DOHH2 (cell line): ENCODE results near the gene PTPRN2.

Experiments
- H3F3A ChIP-seq: fragments of 200-600 bp; sonication (generic), shearing (Covaris generic); 2 replicates; pipeline ENCODE4 v1.6.0; 2016; ENCODE audit warnings: antibody characterized with exemption, mild to moderate bottlenecking; ENCODE audit not compliant: control insufficient read depth, insufficient read depth
- H3K27ac ChIP-seq: fragments of 200-600 bp; sonication (generic); 2 replicates; pipeline ENCODE4 v1.5.1; 2014; ENCODE audit warnings: low read depth, mild to moderate bottlenecking, low read length, moderate library complexity
- H3K27me3 ChIP-seq: fragments of 200-600 bp; sonication (generic); 2 replicates; pipeline ENCODE4 v1.6.1; 2014; ENCODE audit warnings: mild to moderate bottlenecking, low read length, mixed read lengths; ENCODE audit not compliant: control insufficient read depth
- H3K36me3 ChIP-seq: fragments of 200-600 bp; sonication (generic); 2 replicates; pipeline ENCODE4 v1.6.1; 2014; ENCODE audit warnings: mild to moderate bottlenecking, low read length, moderate library complexity, mixed read lengths; ENCODE audit not compliant: control insufficient read depth
- H3K4me1 ChIP-seq: fragments of 200-600 bp; sonication (generic); 2 replicates; pipeline ENCODE4 v1.6.1; 2014; ENCODE audit warnings: mild to moderate bottlenecking, low read length, mixed read lengths; ENCODE audit not compliant: control insufficient read depth
- H3K4me2 ChIP-seq: fragments of 200-600 bp; sonication (generic); 2 replicates; pipeline ENCODE4 v1.6.0; 2014; ENCODE audit warnings: mild to moderate bottlenecking, low read length, moderate library complexity
- H3K4me3 ChIP-seq: fragments of 200-600 bp; sonication (generic); 2 replicates; pipeline ENCODE4 v1.5.1; 2014; ENCODE audit warnings: mild to moderate bottlenecking, low read length, mixed read lengths
- H3K79me2 ChIP-seq: fragments of 200-600 bp; sonication (generic); 2 replicates; pipeline ENCODE4 v1.6.1; 2014; ENCODE audit warnings: mild to moderate bottlenecking, low read length, mixed read lengths; ENCODE audit not compliant: control insufficient read depth
- H3K9me2 ChIP-seq: fragments of 200-600 bp; sonication (generic); replicated peaks from 2 replicates; pipeline ENCODE4 v1.6.1; 2014; ENCODE audit warnings: mild to moderate bottlenecking, low read length, mixed read lengths; ENCODE audit not compliant: control insufficient read depth
- H3K9me3 ChIP-seq: fragments of 200-600 bp; sonication (generic); 2 replicates; pipeline ENCODE4 v1.6.1; 2014; ENCODE audit warnings: antibody characterized with exemption, low read length, mixed read lengths; ENCODE audit not compliant: control insufficient read depth, insufficient read depth
- H4K20me1 ChIP-seq: fragments of 200-600 bp; sonication (generic); 2 replicates; pipeline ENCODE4 v1.6.0; 2014; ENCODE audit warnings: low read depth, mild to moderate bottlenecking, antibody characterized with exemption, low read length, moderate library complexity; ENCODE audit not compliant: control insufficient read depth, insufficient read depth
- CTCF ChIP-seq: fragments of 200-600 bp; sonication (generic); IDR thresholded peaks from one replicate; pipeline ENCODE4 v1.5.1; 2014; ENCODE audit warnings: antibody characterized with exemption, mild to moderate bottlenecking, low read depth, low read length; ENCODE audit not compliant: poor library complexity, severe bottlenecking
- EZH2phosphoT487 ChIP-seq: fragments of 200-600 bp; sonication (generic); IDR thresholded peaks from 2 replicates; pipeline ENCODE4 v1.6.1; 2017; ENCODE audit warnings: borderline replicate concordance, mild to moderate bottlenecking, antibody characterized with exemption, low read length, moderate library complexity, mixed read lengths

PTPRN2 gene

GRCh38 chr7:157498657-157499056 lies 1089.0 kb downstream of the PTPRN2 start:
- no peaks in the 10 kb centered on the region for H3K9me3 ChIP-seq
- no peak overlapping the region for H3K27ac ChIP-seq
- no peak overlapping the region for H3K4me3 ChIP-seq
- no peaks in the 10 kb centered on the region for H4K20me1 ChIP-seq
- H3K4me2 ChIP-seq = no peak overlapping the region
- no peaks in the 10 kb centered on the region for H3F3A ChIP-seq
- TF ChIP-seq EZH2phosphoT487 (no peak), CTCF (no peak)
- H3K9me2 ChIP-seq = no peaks in the 10 kb centered on the region
- H3K36me3 ChIP-seq = no peaks in the 10 kb centered on the region
- H3K27me3 ChIP-seq = peaks cover 18% of the 10 kb centered on the region
- no peaks in the 10 kb centered on the region for H3K4me1 ChIP-seq
- no peaks in the 10 kb centered on the region for H3K79me2 ChIP-seq

- no peaks in the 10 kb centered on the region for H3F3A ChIP-seq
- H3K9me2 ChIP-seq = no peaks in the 10 kb centered on the region
- H3K36me3 ChIP-seq = no peaks in the 10 kb centered on the region
- no peaks in the 10 kb centered on the region for H3K9me3 ChIP-seq
- H3K4me1 ChIP-seq = no peaks in the 10 kb centered on the region
- H3K79me2 ChIP-seq = no peaks in the 10 kb centered on the region
- H3K27ac ChIP-seq = no peak overlapping the region
- peaks cover 23% of the 10 kb centered on the region for H3K27me3 ChIP-seq
- H4K20me1 ChIP-seq = no peaks in the 10 kb centered on the region
- H3K4me3 ChIP-seq = no peak overlapping the region
- TF ChIP-seq EZH2phosphoT487 (no peak), CTCF (no peak)
- H3K4me2 ChIP-seq = no peak overlapping the region
Observed at GRCh38 chr7:157497744-157498651, 1089.6 kb downstream of the PTPRN2 start.

GRCh38 chr7:157497367-157497743 lies 1090.3 kb downstream of the PTPRN2 start:
- Histone ChIP-seq H3K79me2 (no peaks in the 10 kb centered on the region), H3K27me3 (peaks cover 25% of the 10 kb centered on the region), H3K4me1 (no peaks in the 10 kb centered on the region), H3K4me3 (no peak overlapping the region), H3F3A (no peaks in the 10 kb centered on the region), H3K9me3 (no peaks in the 10 kb centered on the region), H3K9me2 (no peaks in the 10 kb centered on the region), H3K27ac (no peak overlapping the region), H4K20me1 (no peaks in the 10 kb centered on the region), H3K4me2 (no peak overlapping the region), H3K36me3 (no peaks in the 10 kb centered on the region)
- TF ChIP-seq CTCF (no peak), EZH2phosphoT487 (no peak)
